Endothelial cell of umbilical vein (primary cell): ENCODE data around the gene SGSM1. TPM values are rescaled to one million over a fixed set of nuclear protein-coding genes. Genes with fewer than 3 reads are reported as not detected.

Experiments
- BruUV-seq: library from RNA; stranded (reverse); fragments of 400-500 nt; replicated peaks from 2 replicates; lab custom pipeline; 2021; lab: Mats Ljungman, UMichigan
- CTCF ChIA-PET: fragments of 300-600, 350-600 bp; sonication (Branson Sonifier 250); formaldehyde crosslinking; loops from one replicate; lab custom pipeline; 2021; ENCODE audit warnings: antibody characterized with exemption, inconsistent platforms; lab: Charles Lee
- POLR2A ChIA-PET: fragments of 300-600, 350-600 bp; sonication (Branson Sonifier 250); formaldehyde crosslinking; loops from one replicate; lab custom pipeline; 2021; ENCODE audit warnings: antibody characterized with exemption, inconsistent platforms; lab: Charles Lee
- DNase-seq: peaks from one replicate; pipeline ENCODE4 v3.0.0-alpha.2; 2011; ENCODE audit warnings: low read depth, low spot score
- FAIRE-seq: peaks from 2 replicates; lab custom pipeline; 2011; peaks lifted over from hg19 to GRCh38; lab: Jason Lieb, UNC
- H2AFZ ChIP-seq: 2 replicates; pipeline ENCODE4 v1.6.0; 2012; ENCODE audit warnings: low read depth, low read length, control low read depth, inconsistent platforms
- H3K27ac ChIP-seq: 2 replicates; pipeline ENCODE4 v1.5.1; 2011; ENCODE audit warnings: low read depth, mild to moderate bottlenecking, control low read depth, low read length, moderate library complexity; ENCODE audit not compliant: insufficient read depth
- H3K27me3 ChIP-seq, 2 experiments: 2 replicates each; pipeline versions ENCODE4 v1.6.0 to v1.6.1; 2011; ENCODE audit warnings: low read length in 2 of 2, mixed read lengths in 1 of 2; ENCODE audit not compliant: control insufficient read depth in 2 of 2, insufficient read depth in 2 of 2
- H3K36me3 ChIP-seq, 2 experiments: 2 replicates in 1 of 2; 3 replicates in 1 of 2; pipeline ENCODE4 v1.5.1; 2011; ENCODE audit warnings: low read length in 2 of 2, mild to moderate bottlenecking in 1 of 2, moderate library complexity in 1 of 2; ENCODE audit not compliant: control insufficient read depth in 2 of 2, insufficient read depth in 2 of 2; ENCODE audit errors: extremely low read depth in 1 of 2
- H3K4me1 ChIP-seq: 3 replicates; pipeline ENCODE4 v1.5.1; 2011; ENCODE audit warnings: mild to moderate bottlenecking, low read length; ENCODE audit not compliant: control insufficient read depth, insufficient read depth; ENCODE audit errors: extremely low read depth
- H3K4me2 ChIP-seq: 2 replicates; pipeline ENCODE4 v1.6.1; 2011; ENCODE audit warnings: low read length, control low read depth, mixed read lengths; ENCODE audit not compliant: insufficient read depth
- H3K4me3 ChIP-seq, 3 experiments: fragments of 200-600 bp in 1 of 3; sonication (generic), shearing (Covaris generic) in 1 of 3; replicated peaks in 1 of 3; 2 replicates each; pipeline ENCODE4 v1.5.1; 2011 to 2016; ENCODE audit warnings: control low read depth in 3 of 3, low read length in 3 of 3, mild to moderate bottlenecking in 2 of 3, inconsistent platforms in 1 of 3, low read depth in 1 of 3, moderate library complexity in 1 of 3; ENCODE audit not compliant: insufficient read depth in 1 of 3
- H3K79me2 ChIP-seq: 2 replicates; pipeline ENCODE4 v1.6.0; 2012; ENCODE audit warnings: low read length, inconsistent platforms; ENCODE audit not compliant: control insufficient read depth, insufficient read depth
- H3K9ac ChIP-seq: replicated peaks from 2 replicates; pipeline ENCODE3; 2011; ENCODE audit warnings: low read length, control low read depth; ENCODE audit not compliant: insufficient read depth; ENCODE audit errors: extremely low read depth
- H3K9me1 ChIP-seq: replicated peaks from 3 replicates; pipeline ENCODE4 v1.6.0; 2011; ENCODE audit warnings: mild to moderate bottlenecking, low read length; ENCODE audit not compliant: control insufficient read depth, insufficient read depth; ENCODE audit errors: extremely low read depth
- H3K9me3 ChIP-seq: replicated peaks from 2 replicates; pipeline ENCODE4 v1.5.1; 2012; ENCODE audit warnings: low read length, inconsistent platforms; ENCODE audit not compliant: control insufficient read depth, insufficient read depth
- H4K20me1 ChIP-seq: replicated peaks from 2 replicates; pipeline ENCODE3; 2011; ENCODE audit warnings: mild to moderate bottlenecking, low read length; ENCODE audit not compliant: control insufficient read depth, insufficient read depth; ENCODE audit errors: extremely low read depth
- EZH2 ChIP-seq: IDR thresholded peaks from 2 replicates; pipeline ENCODE4 v1.6.1; 2012; ENCODE audit warnings: borderline replicate concordance, low read depth, mild to moderate bottlenecking, moderate library complexity, low read length, inconsistent platforms; ENCODE audit not compliant: severe bottlenecking
- FOS ChIP-seq: IDR thresholded peaks from 2 replicates; pipeline ENCODE4 v1.6.1; 2011; ENCODE audit warnings: mild to moderate bottlenecking, low read length, moderate library complexity, borderline replicate concordance; ENCODE audit not compliant: insufficient read depth
- GATA2 ChIP-seq: IDR thresholded peaks from 2 replicates; pipeline ENCODE4 v1.7.0; 2011; ENCODE audit warnings: low read depth, mild to moderate bottlenecking, moderate library complexity, mixed read lengths, low read length; ENCODE audit not compliant: insufficient read length, insufficient read depth
- POLR2A ChIP-seq: IDR thresholded peaks from 2 replicates; pipeline ENCODE4 v1.6.1; 2012; ENCODE audit warnings: low read depth, mild to moderate bottlenecking, control low read depth, low read length
- POLR2AphosphoS5 ChIP-seq: IDR thresholded peaks from 2 replicates; pipeline ENCODE4 v1.6.1; 2012; ENCODE audit warnings: low read depth, mild to moderate bottlenecking, control low read depth, low read length, moderate library complexity; ENCODE audit not compliant: insufficient read depth
- dilution Hi-C: fragments of 300-500 bp; cut with MboI; formaldehyde crosslinking; loops from one replicate; pipeline ENCODE4 v1.15.0; 2019; ENCODE audit warnings: low sequenced_read_pairs; ENCODE audit not compliant: extremely low pct_ligation_motif_present
- intact Hi-C: fragments of 100-400 bp; cut with micrococcal nuclease; formaldehyde crosslinking; loops from one replicate; pipeline ENCODE4 v1.10.0; 2022
- polyA plus RNA-seq, 4 experiments: library from polyadenylated mRNA; depleted of rRNA in 3 of 4; stranded (reverse) in 3 of 4; unstranded in 1 of 4; fragments of >200 nt; gene quantifications; 2 replicates each; pipeline versions ENCODE4 v1.2.1 to v1.2.3, GENCODE V29; 2011 to 2012; ENCODE audit warnings: missing spikeins in 1 of 4
- total RNA-seq: library from RNA; stranded (reverse); gene quantifications from 2 replicates; pipeline ENCODE4 v1.2.3, GENCODE V29; 2021
- TF ChIP-seq, protein P1 (sequence below): IDR thresholded peaks from 2 replicates; pipeline ENCODE4 v1.6.1; 2011; ENCODE audit not compliant: insufficient read depth, insufficient read length

The SGSM1 gene
- total and polyA plus RNA-seq, 2 donors (not counting 3 experiments of a cell fraction or from before 2014, with no cell fraction given) = 0.10 to 1.1 TPM

DNA sequence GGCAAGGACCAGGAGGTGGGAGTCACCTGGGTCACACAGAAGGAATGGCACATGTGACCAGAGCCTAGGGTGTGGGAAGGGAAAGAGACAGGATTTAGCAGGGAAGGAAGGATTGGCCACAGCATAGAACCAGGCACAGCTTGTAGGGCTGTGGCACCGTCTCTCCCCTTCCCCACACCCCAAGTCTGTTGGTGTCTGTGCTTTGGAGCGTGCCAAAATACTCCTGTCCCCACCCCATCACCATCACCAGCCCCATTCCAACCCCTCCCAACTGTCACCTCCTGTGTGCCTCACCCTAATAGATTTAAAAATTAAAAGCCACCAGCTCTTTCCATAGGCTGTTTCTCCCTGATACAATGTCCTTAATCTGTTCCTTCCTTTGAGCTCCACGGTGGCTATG, 18.2 kb downstream of the SGSM1 start:
- H3K9me3 ChIP-seq = no peaks in the 10 kb centered on the region
- no peak overlapping the region for H3K4me3 ChIP-seq
- H4K20me1 ChIP-seq = no peaks in the 10 kb centered on the region
- H3K9me1 ChIP-seq = no peaks in the 10 kb centered on the region
- no peaks in the 10 kb centered on the region for H3K27me3 ChIP-seq
- BruUV-seq = no TSS peak
- POLR2A ChIA-PET = no interaction called here
- no peak overlapping the region for H3K4me2 ChIP-seq
- dilution Hi-C loops = no loop called here
- TF ChIP-seq POLR2AphosphoS5 (no peak), EZH2 (no peak), POLR2A (no peak), GATA2 (no peak)
- TF ChIP-seq, protein P1, sequence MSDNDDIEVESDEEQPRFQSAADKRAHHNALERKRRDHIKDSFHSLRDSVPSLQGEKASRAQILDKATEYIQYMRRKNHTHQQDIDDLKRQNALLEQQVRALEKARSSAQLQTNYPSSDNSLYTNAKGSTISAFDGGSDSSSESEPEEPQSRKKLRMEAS = no peak
- no peak overlapping the region for H2AFZ ChIP-seq
- intact Hi-C loops = no loop called here
- H3K9ac ChIP-seq = no peak overlapping the region
- DNase-seq (no peak), FAIRE-seq (no peak)
- CTCF ChIA-PET = interaction anchor here (1.4 to 2.6 kb wide), 3 partner anchors 18 to 26 kb away, joined by 4 to 11 read pairs (median 9); partner anchors contain the start of gene SGSM1
- no peaks in the 10 kb centered on the region for H3K79me2 ChIP-seq
- H3K36me3 ChIP-seq = no peaks in the 10 kb centered on the region
- H3K4me1 ChIP-seq = no peaks in the 10 kb centered on the region
- H3K27ac ChIP-seq = no peak overlapping the region

DNA sequence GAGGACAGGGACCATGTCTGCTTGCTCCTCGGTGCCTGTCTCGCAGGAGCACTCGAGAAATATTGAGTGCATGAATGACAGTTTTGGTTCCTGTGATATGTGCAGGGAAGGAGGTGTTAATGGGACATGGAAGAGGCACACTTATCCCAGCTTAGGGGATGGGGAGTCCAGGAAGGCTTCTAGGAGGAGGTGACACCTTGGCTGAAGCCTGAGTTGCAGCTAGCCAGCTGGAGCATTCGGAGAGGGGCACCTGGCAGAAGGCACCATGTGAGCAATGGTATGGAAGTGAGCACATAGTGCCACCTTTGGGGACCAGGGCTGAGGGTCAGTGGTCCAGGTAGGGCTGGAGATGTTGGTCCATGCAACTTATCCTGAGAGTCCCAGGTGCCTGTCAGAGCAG, 18.9 kb downstream of the SGSM1 start:
- Histone ChIP-seq H3K4me3 (no peak overlapping the region), H4K20me1 (no peaks in the 10 kb centered on the region), H3K9me1 (no peaks in the 10 kb centered on the region), H3K79me2 (no peaks in the 10 kb centered on the region), H3K9me3 (no peaks in the 10 kb centered on the region), H3K4me1 (no peaks in the 10 kb centered on the region), H3K27me3 (no peaks in the 10 kb centered on the region), H3K9ac (no peak overlapping the region), H3K27ac (no peak overlapping the region), H3K4me2 (no peak overlapping the region), H3K36me3 (no peaks in the 10 kb centered on the region), H2AFZ (no peak overlapping the region)
- dilution Hi-C loops (no loop called here), intact Hi-C loops (no loop called here)
- DNase-seq = no peak
- ChIA-PET POLR2A (no interaction called here), CTCF (interaction anchor here (1.4 to 2.6 kb wide), 3 partner anchors 19 to 25 kb away, joined by 4 to 11 read pairs (median 9); partner anchors contain the start of gene SGSM1)
- BruUV-seq = no TSS peak
- FAIRE-seq = no peak
- TF ChIP-seq POLR2A (no peak), FOS (no peak), EZH2 (no peak), GATA2 (no peak)
